Suprapubic skin (tissue), 3 donors: Measurements from ENCODE around the gene CALCOCO2.
"Not testable (repeated sequence)": the region's sequence is repeated elsewhere in the genome, so short reads cannot be mapped to it uniquely, and the experiment has no call there.

Experiments
- POLR2AphosphoS5 ChIP-seq, 3 donors: sonication (generic); formaldehyde crosslinking; IDR thresholded peaks; one replicate each; pipeline ENCODE4 v1.6.1; 2017; ENCODE audit warnings: antibody characterized with exemption in 3 of 3
- TF ChIP-seq, protein P1 (sequence below), 2 donors: fragments of 200-600 bp in 1 of 2; fragments of 450-650 bp in 1 of 2; sonication (generic) in 1 of 2; IDR thresholded peaks; one replicate each; pipeline ENCODE4 v1.5.1; 2016 to 2019; ENCODE audit warnings: antibody characterized with exemption in 2 of 2, mild to moderate bottlenecking in 1 of 2, moderate library complexity in 1 of 2

DNA sequence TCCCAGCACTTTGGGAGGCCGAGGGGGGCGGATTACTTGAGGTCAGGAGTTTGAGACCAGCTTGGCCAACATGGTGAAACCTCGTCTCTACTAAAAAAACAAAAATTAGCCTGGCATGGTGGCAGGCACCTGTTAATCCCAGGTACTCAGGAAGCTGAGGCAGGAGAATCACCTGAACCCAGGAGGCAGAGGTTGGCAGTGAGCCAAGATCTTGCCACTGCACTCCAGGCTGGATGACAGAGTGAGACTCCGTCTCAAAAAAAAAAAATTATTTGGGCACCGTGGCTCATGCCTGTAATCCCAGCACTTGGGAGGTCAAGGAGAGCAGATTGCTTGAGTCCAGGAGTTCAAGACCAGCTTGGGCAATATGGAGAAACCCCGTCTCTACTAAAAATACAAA lies 9.9 kb upstream of the CALCOCO2 start:
- TF ChIP-seq, protein P1, sequence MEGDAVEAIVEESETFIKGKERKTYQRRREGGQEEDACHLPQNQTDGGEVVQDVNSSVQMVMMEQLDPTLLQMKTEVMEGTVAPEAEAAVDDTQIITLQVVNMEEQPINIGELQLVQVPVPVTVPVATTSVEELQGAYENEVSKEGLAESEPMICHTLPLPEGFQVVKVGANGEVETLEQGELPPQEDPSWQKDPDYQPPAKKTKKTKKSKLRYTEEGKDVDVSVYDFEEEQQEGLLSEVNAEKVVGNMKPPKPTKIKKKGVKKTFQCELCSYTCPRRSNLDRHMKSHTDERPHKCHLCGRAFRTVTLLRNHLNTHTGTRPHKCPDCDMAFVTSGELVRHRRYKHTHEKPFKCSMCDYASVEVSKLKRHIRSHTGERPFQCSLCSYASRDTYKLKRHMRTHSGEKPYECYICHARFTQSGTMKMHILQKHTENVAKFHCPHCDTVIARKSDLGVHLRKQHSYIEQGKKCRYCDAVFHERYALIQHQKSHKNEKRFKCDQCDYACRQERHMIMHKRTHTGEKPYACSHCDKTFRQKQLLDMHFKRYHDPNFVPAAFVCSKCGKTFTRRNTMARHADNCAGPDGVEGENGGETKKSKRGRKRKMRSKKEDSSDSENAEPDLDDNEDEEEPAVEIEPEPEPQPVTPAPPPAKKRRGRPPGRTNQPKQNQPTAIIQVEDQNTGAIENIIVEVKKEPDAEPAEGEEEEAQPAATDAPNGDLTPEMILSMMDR (IDR thresholded peaks at IDR 0.05): not testable (repeated sequence)
- TF ChIP-seq POLR2AphosphoS5 (IDR thresholded peaks at IDR 0.05): not testable (repeated sequence)
